GM12874 (cell line): ENCODE measurements around the gene ZNRF3.

Experiments used
- TF ChIP-seq, protein P1 (sequence below): IDR thresholded peaks from 2 replicates; pipeline ENCODE4 v1.5.1; 2011; ENCODE audit warnings: low read depth, mild to moderate bottlenecking, control low read depth, low read length, moderate library complexity; ENCODE audit not compliant: insufficient read depth

The ZNRF3 gene

GRCh38 chr22:28921585-28921879, 38.2 kb downstream of the ZNRF3 start:
- TF ChIP-seq, protein P1, sequence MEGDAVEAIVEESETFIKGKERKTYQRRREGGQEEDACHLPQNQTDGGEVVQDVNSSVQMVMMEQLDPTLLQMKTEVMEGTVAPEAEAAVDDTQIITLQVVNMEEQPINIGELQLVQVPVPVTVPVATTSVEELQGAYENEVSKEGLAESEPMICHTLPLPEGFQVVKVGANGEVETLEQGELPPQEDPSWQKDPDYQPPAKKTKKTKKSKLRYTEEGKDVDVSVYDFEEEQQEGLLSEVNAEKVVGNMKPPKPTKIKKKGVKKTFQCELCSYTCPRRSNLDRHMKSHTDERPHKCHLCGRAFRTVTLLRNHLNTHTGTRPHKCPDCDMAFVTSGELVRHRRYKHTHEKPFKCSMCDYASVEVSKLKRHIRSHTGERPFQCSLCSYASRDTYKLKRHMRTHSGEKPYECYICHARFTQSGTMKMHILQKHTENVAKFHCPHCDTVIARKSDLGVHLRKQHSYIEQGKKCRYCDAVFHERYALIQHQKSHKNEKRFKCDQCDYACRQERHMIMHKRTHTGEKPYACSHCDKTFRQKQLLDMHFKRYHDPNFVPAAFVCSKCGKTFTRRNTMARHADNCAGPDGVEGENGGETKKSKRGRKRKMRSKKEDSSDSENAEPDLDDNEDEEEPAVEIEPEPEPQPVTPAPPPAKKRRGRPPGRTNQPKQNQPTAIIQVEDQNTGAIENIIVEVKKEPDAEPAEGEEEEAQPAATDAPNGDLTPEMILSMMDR = no peak

DNA sequence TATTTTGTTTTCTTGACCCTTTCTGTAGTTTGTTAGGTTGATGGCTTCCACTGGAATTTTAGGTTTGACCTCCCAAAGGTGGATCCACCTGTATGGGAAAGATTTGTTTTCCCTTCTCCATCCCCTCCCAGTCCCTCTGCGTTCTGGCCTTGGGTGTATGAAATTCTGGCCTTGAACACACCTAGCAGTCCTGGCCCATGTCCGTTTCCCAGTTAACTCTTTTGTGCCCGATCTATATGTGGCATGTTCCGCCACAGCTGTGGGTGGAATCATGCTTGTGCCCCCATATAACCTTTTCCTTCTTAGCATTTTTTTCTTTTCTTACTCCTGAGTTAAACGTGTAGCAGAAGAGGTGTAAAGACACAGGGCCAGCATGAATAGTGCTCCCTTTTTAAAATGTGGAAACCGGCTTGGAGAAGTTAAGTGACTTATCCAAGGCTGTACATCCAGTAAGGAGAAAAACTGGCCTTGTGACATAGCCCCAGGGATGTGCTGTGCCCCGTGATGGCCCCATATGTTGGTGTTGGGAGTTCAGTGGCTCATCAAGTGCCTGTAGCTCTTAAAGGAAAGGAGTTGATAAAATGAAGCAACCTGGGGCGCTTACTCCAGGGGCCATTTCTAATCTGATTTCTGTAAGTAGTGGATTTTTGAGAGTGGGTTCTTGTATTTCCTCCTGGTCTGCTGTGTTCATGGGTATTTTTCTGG, 39.3 kb downstream of the ZNRF3 start:
- TF ChIP-seq, protein P1 = no peak

GRCh38 chr22:28923826-28924732, 40.7 kb downstream of the ZNRF3 start:
- TF ChIP-seq, protein P1 = no peak

DNA sequence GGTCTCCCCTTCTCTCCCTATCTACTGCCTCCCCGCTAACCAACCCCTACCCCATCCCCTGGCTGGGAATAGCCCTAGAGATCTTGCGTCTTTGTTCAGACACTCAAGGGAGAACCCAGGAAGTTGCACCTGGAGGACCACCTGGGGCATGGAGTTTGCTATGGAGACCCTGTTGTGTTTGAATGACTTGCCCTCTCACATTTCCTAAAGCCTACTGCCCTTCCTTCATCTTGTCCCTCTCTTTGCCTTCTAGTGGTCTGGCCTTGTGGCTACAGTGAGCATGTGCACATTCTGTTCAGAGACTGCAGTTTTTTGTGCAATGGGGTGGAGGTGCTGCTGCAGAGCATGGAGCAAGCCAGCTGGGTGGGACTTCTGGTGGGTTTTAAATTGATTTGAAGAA, 42.5 kb downstream of the ZNRF3 start:
- TF ChIP-seq, protein P1 = no peak

DNA sequence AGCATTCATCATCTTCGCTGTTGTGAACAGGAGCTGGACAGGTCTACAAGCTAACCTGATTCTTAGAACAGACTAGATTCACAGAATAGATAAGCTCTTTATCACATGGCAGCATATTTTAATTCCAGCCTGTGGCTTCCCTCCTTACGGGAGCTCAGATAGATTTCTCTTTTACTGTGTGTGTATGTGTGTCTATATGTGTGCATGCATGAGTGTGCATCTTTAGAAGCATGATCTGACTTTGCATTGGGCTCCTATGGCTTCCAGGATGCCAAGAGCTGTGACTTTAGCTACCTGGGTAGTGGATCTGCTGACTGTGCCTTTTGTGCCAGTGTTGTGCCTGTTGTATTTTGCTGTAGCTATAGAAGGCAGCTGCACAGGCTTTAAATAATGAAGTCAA, 44.3 kb downstream of the ZNRF3 start:
- TF ChIP-seq, protein P1 = no peak

DNA sequence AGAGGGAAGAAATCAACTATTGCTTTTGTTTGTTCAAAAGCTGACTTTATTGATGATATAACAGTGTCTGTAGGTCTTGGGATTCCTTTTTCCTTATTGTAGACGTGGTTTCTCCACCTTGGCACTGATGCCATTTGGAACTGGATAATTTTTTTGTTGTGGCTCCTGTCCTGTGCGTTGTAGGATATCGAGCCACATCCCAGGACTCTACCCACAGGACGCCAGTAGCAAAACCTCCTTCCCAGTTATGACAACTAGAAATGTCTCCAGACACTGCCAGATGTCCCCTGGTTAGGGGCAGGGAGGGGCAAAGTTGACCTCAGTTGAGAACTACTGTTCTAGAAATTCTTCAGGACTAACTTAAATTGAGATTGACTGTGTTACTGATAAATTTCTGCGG, 45.8 kb downstream of the ZNRF3 start:
- TF ChIP-seq, protein P1 = no peak

- TF ChIP-seq, protein P1 = no peak
These were observed 47.1 kb downstream of the ZNRF3 start for GRCh38 chr22:28930357-28931007.
